T-helper 1 cell treated with Interleukin-12 subunit alpha and Interleukin-12 subunit beta and Interleukin-4 antibody, amounts not matched to agents 30 μg/mL and 1 μg/mL, for 36 hours (primary cell): ENCODE measurements around the gene ARF4.
"Not testable (repeated sequence)": the region's sequence is repeated elsewhere in the genome, so short reads cannot be mapped to it uniquely, and the experiment has no call there.

Source experiments
- H3K27ac Mint-ChIP-seq: one replicate; pipeline ENCODE4 v1.8.0; 2021; ENCODE audit warnings: mild to moderate bottlenecking, mixed read lengths
- H3K27me3 Mint-ChIP-seq: one replicate; pipeline ENCODE4 v1.8.0; 2021; ENCODE audit warnings: low read depth, mixed read lengths
- H3K36me3 Mint-ChIP-seq: one replicate; pipeline ENCODE4 v1.8.0; 2021; ENCODE audit warnings: low read depth, mixed read lengths
- H3K4me1 Mint-ChIP-seq: one replicate; pipeline ENCODE4 v1.8.0; 2021; ENCODE audit warnings: low read depth, mixed read lengths
- H3K4me3 Mint-ChIP-seq: one replicate; pipeline ENCODE4 v1.8.0; 2021; ENCODE audit warnings: mild to moderate bottlenecking, moderate library complexity, mixed read lengths
- H3K9me3 Mint-ChIP-seq: one replicate; pipeline ENCODE4 v1.8.0; 2021; ENCODE audit warnings: mixed read lengths

The ARF4 gene

DNA sequence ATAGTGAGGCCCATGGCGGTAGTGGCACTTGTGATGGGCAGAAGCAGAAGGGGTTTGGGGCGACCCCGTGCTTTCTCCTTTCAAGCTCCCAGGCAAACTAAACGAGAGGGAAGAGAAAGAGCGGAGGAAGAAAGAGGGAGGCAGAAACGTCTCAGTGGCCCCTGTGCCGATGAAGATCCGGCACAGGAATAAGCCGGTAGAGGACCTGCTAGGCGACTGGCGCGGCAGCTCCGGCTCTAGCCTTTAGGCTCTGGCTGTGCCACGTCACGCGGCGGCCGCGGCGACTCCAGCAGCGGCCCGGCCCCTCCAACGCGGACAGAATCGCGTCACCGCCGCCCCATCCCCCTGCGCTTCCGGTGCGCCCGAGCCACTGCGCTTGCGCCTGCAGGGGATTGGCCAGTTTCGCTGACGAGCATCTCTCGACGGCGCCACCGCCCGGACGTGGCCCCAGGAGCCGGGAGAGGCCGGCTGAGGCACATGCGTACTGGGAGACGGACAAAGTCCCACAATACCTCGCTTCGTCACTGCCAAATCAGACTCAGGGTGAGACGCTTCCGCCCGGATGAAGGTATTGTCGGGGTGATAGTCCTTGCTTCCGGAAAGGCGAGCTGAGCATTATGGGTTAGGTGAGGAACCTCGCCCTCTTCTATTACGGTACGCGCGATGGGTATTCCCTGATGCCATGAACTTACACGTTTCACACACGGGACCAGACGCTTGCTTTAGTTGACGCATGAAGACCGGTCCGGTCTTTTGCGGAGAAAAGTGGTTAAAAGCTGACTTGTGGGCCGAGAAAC is at the start of gene ARF4:
Gene ARF4, minus strand, starts transcription at position 218 of the 797 bp plus-strand sequence. Its CDS starts 204 bp downstream, at position 14.
- Mint-ChIP-seq H3K9me3 (no peaks in the 10 kb centered on the region), H3K4me3 (peak within 1 kb of the TSS; percentile 97), H3K27ac (peak within 1 kb of the TSS; percentile 100), H3K4me1 (peaks cover 42% of the 10 kb centered on the region), H3K27me3 (no peaks in the 10 kb centered on the region), H3K36me3 (peaks cover 19% of the 10 kb centered on the region)

DNA sequence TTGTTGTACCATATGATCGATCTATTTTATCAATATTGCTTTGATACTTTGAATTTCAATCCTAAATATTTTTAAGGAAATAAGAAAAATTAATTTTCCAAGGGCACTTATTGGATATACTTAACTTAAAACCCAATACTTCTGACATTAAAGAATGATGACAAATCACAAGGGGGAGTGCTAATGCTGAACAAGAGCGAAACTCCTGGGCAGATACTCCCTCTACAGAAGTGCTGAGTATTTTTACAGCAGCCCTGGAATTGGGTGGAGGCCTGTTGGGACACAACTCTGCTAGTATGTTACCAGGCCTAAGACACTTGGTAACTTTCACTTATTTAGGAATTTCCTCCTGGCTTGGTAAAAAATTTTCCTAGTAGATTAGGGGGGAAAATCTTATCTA is 49.6 kb upstream of the ARF4 start:
- Mint-ChIP-seq H3K9me3 (peaks cover 15% of the 10 kb centered on the region), H3K27me3 (no peaks in the 10 kb centered on the region), H3K27ac (no peak overlapping the region), H3K4me3 (no peak overlapping the region), H3K4me1 (peaks cover 3% of the 10 kb centered on the region), H3K36me3 (peaks cover 57% of the 10 kb centered on the region)

DNA sequence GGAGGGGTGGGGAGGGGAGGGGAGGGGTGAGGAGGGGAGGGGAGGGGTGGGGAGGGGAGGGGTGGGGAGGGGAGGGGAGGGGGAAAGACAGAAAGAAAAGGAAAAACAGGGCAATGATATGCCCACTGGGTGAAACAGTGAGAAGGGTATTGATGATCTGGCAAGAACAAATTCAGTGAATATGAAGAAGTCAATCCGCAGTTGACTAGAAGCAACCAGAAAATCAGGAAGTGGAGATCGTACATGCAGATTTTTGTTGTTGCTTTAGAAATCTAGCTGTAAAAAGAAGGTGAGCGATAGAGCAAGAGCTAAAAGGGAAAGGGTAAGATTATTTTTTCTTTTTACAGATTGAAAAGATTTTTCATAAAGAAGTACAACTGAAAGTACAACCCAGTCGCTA is 47.6 kb upstream of the ARF4 start:
- H3K27ac Mint-ChIP-seq = no peak overlapping the region

DNA sequence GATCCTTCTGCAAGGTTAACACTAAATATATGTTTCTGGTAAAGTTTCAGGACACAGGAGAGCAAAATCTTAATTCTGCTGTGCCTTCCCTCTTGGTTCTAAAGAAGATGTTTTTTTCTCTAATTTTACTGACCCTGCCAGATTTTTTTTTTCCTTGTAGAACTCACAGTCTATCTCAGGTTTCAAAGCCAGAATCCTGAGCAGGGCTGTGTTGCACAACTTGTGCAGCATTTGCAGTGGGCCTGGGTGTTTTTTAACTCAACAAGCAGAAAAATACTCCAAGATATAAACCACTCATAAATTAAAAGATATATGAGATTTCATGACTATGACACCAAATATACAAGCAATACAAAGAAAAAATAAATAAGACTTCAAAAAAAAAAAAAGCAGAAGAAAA is 40.2 kb upstream of the ARF4 start:
- Mint-ChIP-seq H3K27ac (no peak overlapping the region), H3K4me3 (no peak overlapping the region), H3K9me3 (no peaks in the 10 kb centered on the region), H3K36me3 (peaks cover 40% of the 10 kb centered on the region), H3K27me3 (no peaks in the 10 kb centered on the region), H3K4me1 (peaks cover 2% of the 10 kb centered on the region)

More for the DNA sequence above, 47.6 kb upstream of the ARF4 start:
- Mint-ChIP-seq H3K36me3 (peaks cover 46% of the 10 kb centered on the region), H3K4me3 (no peak overlapping the region), H3K27me3 (no peaks in the 10 kb centered on the region), H3K4me1 (peaks cover 4% of the 10 kb centered on the region), H3K9me3 (peaks cover 12% of the 10 kb centered on the region)

DNA sequence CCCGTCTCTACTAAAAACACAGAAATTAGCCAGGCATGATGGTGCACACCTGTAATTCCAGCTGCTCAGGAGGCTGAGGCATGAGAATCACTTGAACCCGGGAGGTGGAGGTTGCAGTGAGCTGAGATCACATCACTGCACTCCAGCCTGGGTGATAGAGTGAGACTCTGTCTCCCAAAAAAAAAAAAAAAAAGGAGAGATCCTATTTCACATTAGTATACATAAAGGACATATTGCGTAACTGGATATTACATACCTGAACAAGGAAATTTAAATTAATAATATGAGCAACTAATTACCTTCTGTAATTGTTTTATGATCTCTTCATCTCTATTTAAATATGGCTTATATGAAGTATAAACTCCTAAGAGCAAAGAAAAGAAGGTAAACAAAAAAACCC is 37.1 kb upstream of the ARF4 start:
- H3K27ac Mint-ChIP-seq, H3K9me3 Mint-ChIP-seq, H3K27me3 Mint-ChIP-seq, H3K4me1 Mint-ChIP-seq, H3K4me3 Mint-ChIP-seq: not testable (repeated sequence)
- H3K36me3 Mint-ChIP-seq = peaks cover 27% of the 10 kb centered on the region

DNA sequence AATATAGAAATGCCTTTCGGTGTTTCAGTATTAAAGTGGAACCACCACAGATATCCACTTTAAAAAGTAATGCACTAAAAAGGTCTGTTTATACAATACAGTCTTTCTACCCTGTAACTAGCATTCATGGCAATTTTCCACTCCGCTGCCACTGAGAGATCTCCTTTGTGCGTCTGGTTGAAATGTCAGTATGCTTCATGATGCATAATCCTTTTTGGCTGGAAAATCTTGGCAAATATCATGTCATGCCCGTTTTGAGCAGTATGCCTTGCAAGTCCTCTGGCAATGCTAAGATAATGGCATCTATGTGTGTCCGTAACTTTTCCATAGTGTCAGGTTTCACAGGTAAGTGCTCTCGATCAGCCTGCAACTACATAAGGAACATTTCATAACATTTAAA is 30.8 kb upstream of the ARF4 start:
- no peak overlapping the region for H3K4me3 Mint-ChIP-seq
- H3K27ac Mint-ChIP-seq = no peak overlapping the region
- no peaks in the 10 kb centered on the region for H3K4me1 Mint-ChIP-seq
- H3K36me3 Mint-ChIP-seq = peaks cover 33% of the 10 kb centered on the region
- H3K9me3 Mint-ChIP-seq = no peaks in the 10 kb centered on the region
- no peaks in the 10 kb centered on the region for H3K27me3 Mint-ChIP-seq

DNA sequence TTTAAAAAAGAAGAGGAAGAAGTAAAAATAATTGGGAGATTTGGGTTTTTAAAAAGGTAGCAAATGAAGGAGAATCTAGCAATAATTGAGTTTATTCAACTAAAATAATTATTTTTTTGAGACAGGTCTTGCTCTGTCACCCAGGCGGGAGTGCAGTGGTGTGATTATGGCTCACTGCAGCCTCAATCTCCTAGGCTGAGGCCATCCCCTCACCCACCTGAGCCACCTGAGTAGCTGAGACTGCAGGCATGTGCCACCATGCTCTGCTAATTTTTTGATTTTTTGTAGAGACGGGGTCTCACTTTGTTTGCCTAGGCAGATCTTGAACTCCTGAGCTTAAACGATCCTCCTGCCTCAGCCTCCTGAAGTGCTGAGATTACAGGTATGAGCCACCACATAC is 27.7 kb upstream of the ARF4 start:
- Mint-ChIP-seq H3K4me3 (no peak overlapping the region), H3K27ac (no peak overlapping the region), H3K27me3 (no peaks in the 10 kb centered on the region), H3K36me3 (peaks cover 38% of the 10 kb centered on the region), H3K9me3 (no peaks in the 10 kb centered on the region), H3K4me1 (no peaks in the 10 kb centered on the region)

DNA sequence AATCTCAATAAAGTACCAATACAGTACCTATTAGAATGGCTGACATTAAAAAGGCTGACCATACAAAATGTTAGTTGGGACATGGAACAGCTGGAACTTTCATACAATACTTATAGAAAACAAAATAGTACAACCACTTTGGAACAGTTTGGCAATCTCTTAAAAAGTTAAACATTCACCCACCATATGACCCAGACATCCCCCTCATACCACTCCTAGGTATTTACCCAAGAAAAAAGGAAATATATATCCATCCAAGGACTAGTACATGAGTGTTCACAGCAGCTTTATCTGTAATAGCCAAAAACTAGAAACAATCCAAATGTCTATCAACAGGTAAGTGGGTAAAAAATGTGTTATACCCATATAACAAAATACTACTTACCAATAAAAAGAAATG is 25.2 kb upstream of the ARF4 start:
- Mint-ChIP-seq H3K36me3 (peaks cover 31% of the 10 kb centered on the region), H3K27ac (no peak overlapping the region)

DNA sequence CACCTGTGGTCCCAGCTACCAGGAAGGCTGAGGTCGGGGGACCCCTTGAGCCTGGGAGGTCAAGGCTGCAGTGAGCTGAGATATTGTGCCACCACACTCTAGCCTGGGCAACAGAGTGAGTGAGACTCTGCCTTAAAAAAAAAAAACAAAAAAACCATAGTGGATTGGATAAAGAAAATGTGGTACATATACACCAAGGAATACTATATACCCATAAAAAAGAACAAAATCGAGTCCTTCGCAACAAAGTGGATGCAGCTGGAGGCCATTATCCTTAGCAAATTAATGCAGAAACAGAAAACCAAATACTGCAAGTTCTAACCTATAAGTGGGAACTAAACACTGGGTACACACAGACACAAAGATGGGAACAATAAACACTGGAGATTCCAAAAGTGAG is 20.6 kb upstream of the ARF4 start:
- H3K27ac Mint-ChIP-seq = no peak overlapping the region
- no peaks in the 10 kb centered on the region for H3K27me3 Mint-ChIP-seq
- H3K36me3 Mint-ChIP-seq = peaks cover 13% of the 10 kb centered on the region
- no peaks in the 10 kb centered on the region for H3K4me1 Mint-ChIP-seq
- no peak overlapping the region for H3K4me3 Mint-ChIP-seq
- peaks cover 3% of the 10 kb centered on the region for H3K9me3 Mint-ChIP-seq

More for the DNA sequence above, 25.2 kb upstream of the ARF4 start:
- Mint-ChIP-seq H3K9me3 (peaks cover 3% of the 10 kb centered on the region), H3K4me3 (no peak overlapping the region), H3K4me1 (no peaks in the 10 kb centered on the region), H3K27me3 (no peaks in the 10 kb centered on the region)

DNA sequence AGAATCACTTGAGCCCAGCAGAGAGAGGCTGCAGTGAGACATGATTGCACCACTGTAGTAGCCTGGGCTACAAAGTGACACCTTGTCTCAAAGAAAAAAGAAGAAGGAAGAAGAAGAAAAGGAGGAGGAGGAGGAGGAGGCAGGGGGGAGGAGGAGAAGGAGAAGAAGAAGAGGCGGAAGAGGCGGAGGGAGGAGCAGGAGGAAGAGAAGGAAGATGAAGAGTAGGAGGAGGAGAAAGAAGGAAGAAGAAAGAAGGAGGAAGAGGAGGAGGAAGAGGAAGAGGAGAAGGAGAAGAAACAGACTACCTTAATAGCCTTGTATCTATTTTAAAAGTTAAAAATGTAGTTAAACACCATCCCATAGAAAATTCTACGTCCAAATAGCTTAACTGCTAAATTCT is 19.1 kb upstream of the ARF4 start:
- no peak overlapping the region for H3K27ac Mint-ChIP-seq
- peaks cover 11% of the 10 kb centered on the region for H3K36me3 Mint-ChIP-seq
- no peaks in the 10 kb centered on the region for H3K4me1 Mint-ChIP-seq
- H3K4me3 Mint-ChIP-seq = no peak overlapping the region
- no peaks in the 10 kb centered on the region for H3K27me3 Mint-ChIP-seq
- peaks cover 7% of the 10 kb centered on the region for H3K9me3 Mint-ChIP-seq

DNA sequence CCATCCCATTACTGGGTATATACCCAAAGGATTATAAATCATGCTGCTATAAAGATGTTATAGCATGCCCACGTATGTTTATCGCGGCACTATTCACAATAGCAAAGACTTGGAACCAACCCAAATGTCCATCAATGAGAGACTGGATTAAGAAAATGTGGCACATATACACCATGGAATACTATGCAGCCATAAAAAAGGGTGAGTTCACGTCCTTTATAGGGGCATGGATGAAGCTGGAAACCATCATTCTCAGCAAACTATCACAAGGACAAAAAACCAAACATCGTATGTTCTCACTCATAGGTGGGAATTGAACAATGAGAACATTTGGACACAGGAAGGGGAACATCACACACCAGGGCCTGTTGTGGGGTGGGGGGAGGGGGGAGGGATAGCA is 14.7 kb upstream of the ARF4 start:
- H3K9me3 Mint-ChIP-seq = peaks cover 29% of the 10 kb centered on the region
- not testable (repeated sequence) for H3K27ac Mint-ChIP-seq, H3K4me3 Mint-ChIP-seq, H3K27me3 Mint-ChIP-seq, H3K4me1 Mint-ChIP-seq
- H3K36me3 Mint-ChIP-seq = peaks cover 30% of the 10 kb centered on the region

DNA sequence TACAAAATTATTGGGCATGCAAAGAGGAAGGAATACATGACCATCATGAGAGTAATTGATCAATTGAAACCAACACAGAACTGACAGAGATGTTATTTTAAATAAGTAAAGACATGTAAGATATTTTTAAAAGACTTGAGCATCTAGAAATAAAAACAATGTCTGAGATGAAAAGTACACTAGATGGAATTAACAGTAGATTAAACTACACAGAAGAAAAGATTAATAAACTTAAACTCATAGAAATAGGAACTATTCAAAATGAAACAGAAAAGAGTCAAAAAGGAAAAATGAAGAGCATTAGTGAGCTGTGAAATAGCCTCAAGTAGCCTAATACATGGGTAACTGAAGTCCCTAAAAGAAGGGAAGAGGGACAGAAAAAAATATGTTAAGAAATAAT is 8.5 kb upstream of the ARF4 start:
- Mint-ChIP-seq H3K4me3 (no peak overlapping the region), H3K4me1 (no peaks in the 10 kb centered on the region), H3K9me3 (peaks cover 42% of the 10 kb centered on the region), H3K27me3 (no peaks in the 10 kb centered on the region), H3K27ac (no peak overlapping the region), H3K36me3 (peaks cover 45% of the 10 kb centered on the region)

DNA sequence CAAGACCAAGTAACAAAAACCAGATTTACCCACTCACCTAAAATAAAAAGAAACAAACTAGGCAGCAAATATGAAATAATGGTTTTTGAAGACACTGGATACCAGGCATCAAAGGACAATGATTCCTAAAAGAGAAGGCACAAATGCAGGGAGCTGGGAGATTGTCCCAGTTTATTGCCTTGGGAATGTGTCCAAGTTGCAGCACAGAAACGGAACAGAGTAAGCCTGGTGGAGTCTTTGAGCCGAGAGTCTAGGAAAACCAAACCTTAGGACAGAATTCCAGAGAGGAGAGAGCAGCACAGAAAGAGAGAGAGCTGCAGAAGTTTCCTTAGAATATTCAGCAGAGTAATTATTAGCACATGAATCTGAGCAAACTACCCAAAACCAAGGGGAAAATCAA is 7.8 kb upstream of the ARF4 start:
- Mint-ChIP-seq H3K27me3 (no peaks in the 10 kb centered on the region), H3K27ac (no peak overlapping the region), H3K4me1 (peaks cover 3% of the 10 kb centered on the region), H3K36me3 (peaks cover 38% of the 10 kb centered on the region), H3K4me3 (no peak overlapping the region), H3K9me3 (peaks cover 37% of the 10 kb centered on the region)

DNA sequence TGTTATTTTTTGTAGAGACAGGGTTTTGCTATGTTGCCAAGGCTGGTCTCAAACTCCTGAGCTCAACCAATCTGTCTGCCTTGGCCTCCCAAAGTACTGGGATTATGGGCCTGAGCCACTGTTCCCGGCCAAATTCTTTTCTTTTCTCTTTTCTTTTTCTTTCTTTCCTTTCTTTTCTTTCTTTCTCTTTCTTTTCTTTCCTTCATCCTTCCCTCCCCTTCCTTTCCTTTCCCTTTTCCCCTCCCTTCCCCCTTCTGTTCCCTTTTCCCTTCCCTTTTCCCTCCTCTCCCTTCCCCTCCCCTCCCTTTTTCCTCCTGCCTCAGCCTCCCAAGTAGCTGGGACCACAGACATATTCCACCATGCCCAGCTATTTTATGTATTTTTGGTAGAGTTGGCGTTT is 3.1 kb upstream of the ARF4 start:
- H3K4me1 Mint-ChIP-seq = peaks cover 26% of the 10 kb centered on the region
- H3K36me3 Mint-ChIP-seq = peaks cover 22% of the 10 kb centered on the region
- no peak overlapping the region for H3K27ac Mint-ChIP-seq
- no peaks in the 10 kb centered on the region for H3K27me3 Mint-ChIP-seq
- H3K4me3 Mint-ChIP-seq = no peak overlapping the region
- H3K9me3 Mint-ChIP-seq = peaks cover 6% of the 10 kb centered on the region

DNA sequence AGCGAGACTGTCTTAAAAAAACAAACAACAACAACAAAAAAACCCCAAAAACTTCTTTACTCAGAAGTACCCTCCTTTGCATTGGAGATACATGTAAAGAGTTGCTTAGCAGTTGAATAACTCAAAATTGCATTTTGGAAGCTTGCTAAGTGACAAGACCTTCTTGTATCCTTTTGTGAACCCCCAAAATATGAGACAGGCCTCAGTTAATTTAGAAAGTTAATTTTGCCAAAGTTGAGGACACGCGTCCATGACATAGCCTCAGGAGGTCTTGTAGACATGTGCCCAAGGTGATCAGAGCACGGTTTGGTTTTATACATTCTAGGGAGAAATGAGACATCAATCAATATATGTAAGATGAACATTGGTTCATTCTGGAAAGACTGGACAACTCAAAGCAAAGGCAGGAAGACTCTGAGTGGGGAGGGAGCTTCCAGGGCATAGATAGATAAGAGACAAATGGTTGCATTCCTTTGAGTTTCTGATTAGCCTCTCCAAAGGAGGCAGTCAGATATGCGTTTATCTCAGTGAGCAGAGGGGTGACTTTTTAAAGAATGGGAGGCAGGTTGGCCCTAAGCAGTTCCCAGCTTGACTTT is 1.7 kb upstream of the ARF4 start:
- Mint-ChIP-seq H3K4me3 (peak overlapping the region; percentile 97), H3K27ac (peak overlapping the region; percentile 100), H3K4me1 (peaks cover 35% of the 10 kb centered on the region), H3K36me3 (peaks cover 20% of the 10 kb centered on the region), H3K27me3 (no peaks in the 10 kb centered on the region), H3K9me3 (no peaks in the 10 kb centered on the region)
